H1 (cell line): ENCODE data around the gene SMYD4. TPM values are rescaled to one million over a fixed set of nuclear protein-coding genes. Genes with fewer than 3 reads are reported as not detected.

Experiments
- CTCF ChIA-PET: fragments of 300-600 bp; sonication (Branson Sonifier 250); formaldehyde crosslinking; loops from one replicate; lab custom pipeline; 2021; ENCODE audit not compliant: partially characterized antibody; lab: Charles Lee
- POLR2A ChIA-PET: fragments of 300-600 bp; sonication (Branson Sonifier 250); formaldehyde crosslinking; loops from one replicate; lab custom pipeline; 2021; ENCODE audit warnings: inconsistent platforms; ENCODE audit not compliant: partially characterized antibody; lab: Charles Lee
- DNase-seq, 2 experiments: peaks; one replicate each; pipeline versions ENCODE4 v3.0.0 to v3.0.0-alpha.2; 2010 to 2022; ENCODE audit warnings: low spot score in 2 of 2, low read depth in 1 of 2, mixed read lengths in 1 of 2
- FAIRE-seq: peaks from 2 replicates; lab custom pipeline; 2011; peaks lifted over from hg19 to GRCh38; lab: Jason Lieb, UNC
- H2AFZ ChIP-seq: 2 replicates; pipeline ENCODE4 v1.8.1; 2012; ENCODE audit warnings: low read length, inconsistent platforms
- H2AK5ac ChIP-seq: 2 replicates; pipeline ENCODE4 v1.6.1; 2013; ENCODE audit warnings: low read depth, low read length
- H2BK120ac ChIP-seq: replicated peaks from 2 replicates; pipeline ENCODE3; 2013; ENCODE audit warnings: low read depth, low read length, inconsistent platforms
- H2BK12ac ChIP-seq: 2 replicates; pipeline ENCODE4 v1.6.1; 2013; ENCODE audit warnings: low read depth, low read length
- H2BK15ac ChIP-seq: 2 replicates; pipeline ENCODE4 v1.6.1; 2013; ENCODE audit warnings: low read length
- H2BK20ac ChIP-seq: 2 replicates; pipeline ENCODE4 v1.6.1; 2013; ENCODE audit warnings: low read length
- H2BK5ac ChIP-seq: 2 replicates; pipeline ENCODE4 v1.6.1; 2013; ENCODE audit warnings: low read depth, low read length
- H3K14ac ChIP-seq: 2 replicates; pipeline ENCODE4 v1.6.1; 2013; ENCODE audit warnings: inconsistent platforms; ENCODE audit not compliant: insufficient read length
- H3K18ac ChIP-seq: 2 replicates; pipeline ENCODE4 v1.6.1; 2013; ENCODE audit warnings: low read length; ENCODE audit errors: extremely low read depth
- H3K23ac ChIP-seq: 2 replicates; pipeline ENCODE4 v1.6.1; 2013; ENCODE audit warnings: inconsistent platforms; ENCODE audit not compliant: insufficient read length
- H3K23me2 ChIP-seq: 2 replicates; pipeline ENCODE4 v1.6.1; 2013; ENCODE audit warnings: low read depth, low read length
- H3K27ac ChIP-seq: 2 replicates; pipeline ENCODE4 v1.6.1; 2011; ENCODE audit warnings: low read depth, low read length, inconsistent platforms
- H3K27me3 ChIP-seq, 4 experiments: replicated peaks in 1 of 4; 1 replicate in 1 of 4; 2 replicates in 3 of 4; pipeline versions ENCODE4 v1.6.1 to v1.8.1; 2011 to 2013; ENCODE audit warnings: low read length in 3 of 4, mild to moderate bottlenecking in 3 of 4, inconsistent platforms in 2 of 4, mixed read lengths in 2 of 4, moderate library complexity in 1 of 4; ENCODE audit not compliant: control insufficient read depth in 3 of 4, insufficient read depth in 3 of 4; ENCODE audit errors: extremely low read depth in 1 of 4
- H3K36me3 ChIP-seq, 4 experiments: 2 replicates each; pipeline versions ENCODE4 v1.6.1 to v1.8.1; 2011 to 2013; ENCODE audit warnings: mild to moderate bottlenecking in 4 of 4, low read length in 3 of 4, moderate library complexity in 2 of 4, control low read depth in 1 of 4, inconsistent platforms in 1 of 4; ENCODE audit not compliant: insufficient read depth in 4 of 4, control insufficient read depth in 2 of 4
- H3K4ac ChIP-seq: replicated peaks from 2 replicates; pipeline ENCODE3; 2013; ENCODE audit warnings: low read length, low read depth, mixed read lengths, inconsistent platforms; ENCODE audit not compliant: insufficient read length
- H3K4me1 ChIP-seq, 4 experiments: replicated peaks in 1 of 4; 1 replicate in 1 of 4; 2 replicates in 3 of 4; pipeline versions ENCODE4 v1.6.1 to v1.8.1; 2011 to 2013; ENCODE audit warnings: low read length in 3 of 4, inconsistent platforms in 2 of 4, mixed read lengths in 1 of 4; ENCODE audit not compliant: insufficient read depth in 4 of 4, control insufficient read depth in 3 of 4
- H3K4me2 ChIP-seq, 2 experiments: 2 replicates each; pipeline versions ENCODE4 v1.6.1 to v1.8.1; 2011 to 2013; ENCODE audit warnings: low read depth in 2 of 2, low read length in 2 of 2, control low read depth in 1 of 2, inconsistent platforms in 1 of 2, mild to moderate bottlenecking in 1 of 2; ENCODE audit not compliant: insufficient read depth in 1 of 2
- H3K4me3 ChIP-seq, 4 experiments: fragments of 200-600, 300-600 bp in 1 of 4; sonication (generic), shearing (Covaris generic), sonication (Bioruptor Twin) in 1 of 4; 2 replicates each; pipeline versions ENCODE4 v1.5.1 to v1.8.1; 2011 to 2016; ENCODE audit warnings: low read length in 4 of 4, low read depth in 3 of 4, control low read depth in 2 of 4, inconsistent platforms in 2 of 4, mild to moderate bottlenecking in 2 of 4, mixed read lengths in 1 of 4, moderate library complexity in 1 of 4; ENCODE audit not compliant: insufficient read depth in 2 of 4; ENCODE audit errors: extremely low read depth in 1 of 4
- H3K56ac ChIP-seq: replicated peaks from 2 replicates; pipeline ENCODE3; 2013; ENCODE audit warnings: low read depth, mild to moderate bottlenecking, mixed read lengths, low read length, inconsistent platforms; ENCODE audit not compliant: insufficient read length
- H3K79me1 ChIP-seq: 2 replicates; pipeline ENCODE4 v1.6.1; 2013; ENCODE audit warnings: low read depth, low read length, control low read depth
- H3K79me2 ChIP-seq, 2 experiments: 2 replicates each; pipeline versions ENCODE4 v1.6.1 to v1.8.1; 2012 to 2013; ENCODE audit warnings: low read length in 2 of 2, mild to moderate bottlenecking in 2 of 2, inconsistent platforms in 1 of 2; ENCODE audit not compliant: insufficient read depth in 2 of 2, control insufficient read depth in 1 of 2
- H3K9ac ChIP-seq, 4 experiments: replicated peaks in 1 of 4; 1 replicate in 1 of 4; 2 replicates in 3 of 4; pipeline versions ENCODE4 v1.6.1 to v1.8.1; 2011 to 2013; ENCODE audit warnings: low read depth in 3 of 4, low read length in 3 of 4, control low read depth in 2 of 4, mild to moderate bottlenecking in 2 of 4, moderate library complexity in 2 of 4, inconsistent platforms in 1 of 4; ENCODE audit errors: extremely low read depth in 1 of 4
- H3K9me3 ChIP-seq, 2 experiments: 2 replicates each; pipeline versions ENCODE4 v1.6.1 to v1.8.1; 2012 to 2013; ENCODE audit warnings: mild to moderate bottlenecking in 2 of 2, moderate library complexity in 2 of 2, control low read depth in 1 of 2, inconsistent platforms in 1 of 2, low read depth in 1 of 2, low read length in 1 of 2, mixed read lengths in 1 of 2; ENCODE audit not compliant: insufficient read depth in 2 of 2
- H4K20me1 ChIP-seq, 2 experiments: replicated peaks in 1 of 2; 2 replicates each; pipeline versions ENCODE3 to v1.8.1; 2011 to 2013; ENCODE audit warnings: inconsistent platforms in 2 of 2, low read length in 2 of 2, mild to moderate bottlenecking in 1 of 2; ENCODE audit not compliant: insufficient read depth in 2 of 2, control insufficient read depth in 1 of 2
- H4K5ac ChIP-seq: 2 replicates; pipeline ENCODE4 v1.6.1; 2013; ENCODE audit warnings: low read length, low read depth, mixed read lengths, inconsistent platforms; ENCODE audit not compliant: insufficient read length
- H4K8ac ChIP-seq: 2 replicates; pipeline ENCODE4 v1.8.0; 2013; ENCODE audit warnings: mild to moderate bottlenecking, moderate library complexity, low read length, inconsistent platforms; ENCODE audit not compliant: insufficient read depth; ENCODE audit errors: extremely low read depth
- H4K91ac ChIP-seq: replicated peaks from 2 replicates; pipeline ENCODE3; 2013; ENCODE audit warnings: low read length, mixed read lengths, inconsistent platforms; ENCODE audit not compliant: insufficient read length
- BCL11A ChIP-seq, 2 experiments: IDR thresholded peaks; one replicate each; pipeline ENCODE4 v1.6.1; 2011; ENCODE audit warnings: low read depth in 2 of 2, low read length in 2 of 2, mild to moderate bottlenecking in 2 of 2
- CHD2 ChIP-seq: IDR thresholded peaks from 2 replicates; pipeline ENCODE4 v1.6.1; 2012; ENCODE audit warnings: low read length, improper control_type of control experiment
- PHF8 ChIP-seq: fragments of 200-600 bp; sonication (generic); conservative IDR thresholded peaks from 2 replicates; pipeline ENCODE4 v1.7.1; 2012; ENCODE audit warnings: low read depth, mild to moderate bottlenecking, inconsistent platforms, low read length, moderate library complexity
- TEAD4 ChIP-seq: IDR thresholded peaks from 2 replicates; pipeline ENCODE4 v1.6.1; 2012; ENCODE audit warnings: low read depth, low read length, inconsistent platforms, mixed read lengths
- WGBS, 2 experiments: shearing (Covaris generic) in 1 of 2; methylation state at CpG; one replicate each; pipeline versions ENCODE4 v1.1.6 to v1.1.7; 2013 to 2015; ENCODE audit warnings: low lambda C conversion rate in 2 of 2, mixed read lengths in 2 of 2, inconsistent platforms in 1 of 2, low coverage in 1 of 2, missing lambda C conversion rate in 1 of 2; ENCODE audit not compliant: insufficient replicate concordance in 2 of 2, insufficient coverage in 1 of 2, insufficient read length in 1 of 2; ENCODE audit errors: extremely low coverage in 1 of 2, missing lambda C conversion rate in 1 of 2; 5-methylcytosine and 5-hydroxymethylcytosine counted together
- polyA plus RNA-seq, 7 experiments: library from polyadenylated mRNA; depleted of rRNA in 3 of 7; stranded (reverse) in 5 of 7; unstranded in 2 of 7; fragments of >200 nt in 5 of 7; fragments of 200-250 nt in 2 of 7; gene quantifications; 1 replicate in 5 of 7; 2 replicates in 1 of 7; 4 replicates in 1 of 7; pipeline versions ENCODE4 v1.2.1 to v1.2.3, GENCODE V29; 2011 to 2013; ENCODE audit warnings: missing spikeins in 2 of 7, mixed read lengths in 2 of 7
- total RNA-seq: library from RNA; stranded (reverse); fragmentation: NEBNext Ultra II Directional; extraction: Animal tissue kit (Norgen Biotek cat#: 25700); gene quantifications from 2 replicates; pipeline ENCODE4 v1.2.1, GENCODE V29; 2021

Gene SMYD4
- total and polyA plus RNA-seq, 2 of the 8 experiments (the other 6 are each of a cell fraction or from before 2014, with no cell fraction given), result 10.5 to 23.4 TPM

- no peak overlapping the region for H4K91ac ChIP-seq
- no peak overlapping the region for H3K18ac ChIP-seq
- no peak overlapping the region for H2BK5ac ChIP-seq
- ChIA-PET CTCF (no interaction called here), POLR2A (no interaction called here)
- H3K4me2 ChIP-seq, result no peak overlapping the region
- no peak overlapping the region for H2BK12ac ChIP-seq
- no peak for FAIRE-seq
- H3K23me2 ChIP-seq, result no peaks in the 10 kb centered on the region
- no peak for DNase-seq
- peaks cover 0 to 4% of the 10 kb centered on the region in 2 experiments for H4K20me1 ChIP-seq
- H3K4me1 ChIP-seq, result no peaks in the 10 kb centered on the region
- H2AK5ac ChIP-seq, result no peak overlapping the region
- no peak overlapping the region for H2BK120ac ChIP-seq
- H2AFZ ChIP-seq, result no peak overlapping the region
- H3K27ac ChIP-seq, result no peak overlapping the region
- no peak overlapping the region for H2BK20ac ChIP-seq
- H3K4ac ChIP-seq, result no peak overlapping the region
- H3K56ac ChIP-seq, result no peak overlapping the region
- H2BK15ac ChIP-seq, result no peak overlapping the region
- no peak overlapping the region for H3K14ac ChIP-seq
- peaks cover 0 to 22% (median 10%) of the 10 kb centered on the region in 4 experiments; a peak in 4 of 8 replicates for H3K36me3 ChIP-seq
- H3K9me3 ChIP-seq, result no peaks in the 10 kb centered on the region
- WGBS, 2 experiments, result 93 to 100% methylated on average over 2 to 6 of the region's 6 CpGs
- no peaks in the 10 kb centered on the region for H3K79me1 ChIP-seq
- H3K23ac ChIP-seq, result no peak overlapping the region
- H3K9ac ChIP-seq, result no peak overlapping the region
- TF ChIP-seq PHF8 (no peak), BCL11A (IDR thresholded peaks at IDR 0.05; ENCODE audit: low read depth in 2 of 2, low read length in 2 of 2) (no peak), TEAD4 (no peak), CHD2 (no peak)
- TF ChIP-seq, all 59 proteins: peak for 0
- H3K4me3 ChIP-seq, result no peak overlapping the region
- H4K5ac ChIP-seq, result no peak overlapping the region
- no peak overlapping the region for H4K8ac ChIP-seq
- H3K79me2 ChIP-seq, result no peaks in the 10 kb centered on the region; a peak in 1 of 4 replicates
- no peaks in the 10 kb centered on the region for H3K27me3 ChIP-seq
Measured at GRCh38 chr17:1807890-1808289, 21.8 kb downstream of the SMYD4 start.
